Measurements from ENCODE around the gene PUM1. TPM values are rescaled to one million over a fixed set of nuclear protein-coding genes. Genes with fewer than 3 reads are reported as not detected.
"Not testable (repeated sequence)": the region's sequence is repeated elsewhere in the genome, so short reads cannot be mapped to it uniquely, and the experiment has no call there.

Gene PUM1
- total and polyA plus RNA-seq, 2 donors (not counting 3 experiments of a cell fraction or from before 2014, with no cell fraction given) = 94.7 to 124 TPM

DNA sequence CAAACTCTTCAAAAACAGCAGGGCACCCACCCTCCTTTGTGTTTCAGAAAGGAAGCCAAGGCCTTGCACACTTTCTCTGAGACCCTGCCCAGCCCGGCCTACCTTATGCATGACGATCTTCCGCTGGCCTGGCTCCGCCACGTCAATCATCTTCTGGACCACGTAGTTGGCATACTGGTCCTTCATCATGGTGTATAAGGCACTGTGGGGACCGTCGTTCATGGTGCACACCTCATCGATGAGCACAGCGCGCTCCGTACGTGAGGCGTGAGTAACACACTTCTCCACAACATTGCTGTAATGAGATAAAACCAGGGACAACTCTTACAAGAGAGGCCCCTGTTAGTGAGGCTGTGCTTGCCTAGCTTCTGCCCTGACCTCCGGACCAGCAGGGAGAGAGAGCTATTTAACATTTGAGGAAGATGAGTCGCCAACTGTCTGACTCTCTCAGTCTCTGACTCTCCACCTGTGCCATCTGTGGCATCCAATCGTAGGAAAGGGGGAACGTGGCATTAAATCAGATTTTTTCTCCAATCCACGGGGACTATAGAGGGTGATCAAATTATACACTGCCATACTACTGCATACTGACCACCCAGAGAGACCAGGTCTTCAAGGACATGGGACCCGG, 128.9 kb downstream of the PUM1 start:
- no peak for FAIRE-seq

GRCh38 chr1:30935758-30936157, 129.8 kb downstream of the PUM1 start:
- dilution Hi-C loops (cut with MboI; ENCODE audit: extremely low pct_ligation_motif_present, low sequenced_read_pairs); BruUV-seq (replicated peaks): not testable (repeated sequence)

More for the DNA sequence above, 128.9 kb downstream of the PUM1 start:
- Histone ChIP-seq H3K4me3 (replicated peaks in 1 of 3; ENCODE audit: insufficient read depth in 1 of 3, low read depth in 1 of 3, low read length in 3 of 3) (no peak overlapping the region), H3K9me1 (replicated peaks; ENCODE audit: control insufficient read depth, extremely low read depth, insufficient read depth, low read length) (no peaks in the 10 kb centered on the region), H3K27me3 (ENCODE audit: control insufficient read depth in 2 of 2, insufficient read depth in 2 of 2, low read length in 2 of 2) (no peaks in the 10 kb centered on the region), H3K4me2 (ENCODE audit: insufficient read depth, low read length) (no peak overlapping the region), H3K79me2 (ENCODE audit: control insufficient read depth, insufficient read depth, low read length) (peaks cover 4% of the 10 kb centered on the region), H3K9ac (replicated peaks; ENCODE audit: extremely low read depth, insufficient read depth, low read length) (no peak overlapping the region), H2AFZ (ENCODE audit: low read depth, low read length) (no peak overlapping the region), H3K36me3 (ENCODE audit: control insufficient read depth in 2 of 2, extremely low read depth in 1 of 2, insufficient read depth in 2 of 2, low read length in 2 of 2) (peaks cover 16 to 40% of the 10 kb centered on the region in 2 experiments), H3K4me1 (ENCODE audit: control insufficient read depth, extremely low read depth, insufficient read depth, low read length) (no peaks in the 10 kb centered on the region), H3K27ac (ENCODE audit: insufficient read depth, low read depth, low read length) (no peak overlapping the region), H3K9me3 (replicated peaks; ENCODE audit: control insufficient read depth, insufficient read depth, low read length) (no peaks in the 10 kb centered on the region), H4K20me1 (replicated peaks; ENCODE audit: control insufficient read depth, extremely low read depth, insufficient read depth, low read length) (no peaks in the 10 kb centered on the region)
- no TSS peak for BruUV-seq (replicated peaks)
- CTCF ChIA-PET = no interaction called here
- DNase-seq (ENCODE audit: low read depth, low spot score) = no peak
- dilution Hi-C loops (cut with MboI; ENCODE audit: extremely low pct_ligation_motif_present, low sequenced_read_pairs) = no loop called here
- TF ChIP-seq MYC (IDR thresholded peaks at IDR 0.05; ENCODE audit: low read depth, low read length) (no peak), FOS (IDR thresholded peaks at IDR 0.05; ENCODE audit: borderline replicate concordance, insufficient read depth, low read length) (no peak), POLR2A (IDR thresholded peaks at IDR 0.05; ENCODE audit: low read depth, low read length) (no peak), GATA2 (IDR thresholded peaks at IDR 0.05; ENCODE audit: insufficient read depth, insufficient read length, low read depth, low read length) (no peak), MAX (IDR thresholded peaks at IDR 0.05; ENCODE audit: insufficient read depth, insufficient read length) (no peak), JUN (IDR thresholded peaks at IDR 0.05; ENCODE audit: borderline replicate concordance, insufficient read depth, insufficient read length, low read depth) (no peak), POLR2AphosphoS5 (IDR thresholded peaks at IDR 0.05; ENCODE audit: insufficient read depth, low read depth, low read length) (no peak), EZH2 (IDR thresholded peaks at IDR 0.05; ENCODE audit: borderline replicate concordance, low read depth, low read length, severe bottlenecking) (no peak)
- TF ChIP-seq, protein P1, sequence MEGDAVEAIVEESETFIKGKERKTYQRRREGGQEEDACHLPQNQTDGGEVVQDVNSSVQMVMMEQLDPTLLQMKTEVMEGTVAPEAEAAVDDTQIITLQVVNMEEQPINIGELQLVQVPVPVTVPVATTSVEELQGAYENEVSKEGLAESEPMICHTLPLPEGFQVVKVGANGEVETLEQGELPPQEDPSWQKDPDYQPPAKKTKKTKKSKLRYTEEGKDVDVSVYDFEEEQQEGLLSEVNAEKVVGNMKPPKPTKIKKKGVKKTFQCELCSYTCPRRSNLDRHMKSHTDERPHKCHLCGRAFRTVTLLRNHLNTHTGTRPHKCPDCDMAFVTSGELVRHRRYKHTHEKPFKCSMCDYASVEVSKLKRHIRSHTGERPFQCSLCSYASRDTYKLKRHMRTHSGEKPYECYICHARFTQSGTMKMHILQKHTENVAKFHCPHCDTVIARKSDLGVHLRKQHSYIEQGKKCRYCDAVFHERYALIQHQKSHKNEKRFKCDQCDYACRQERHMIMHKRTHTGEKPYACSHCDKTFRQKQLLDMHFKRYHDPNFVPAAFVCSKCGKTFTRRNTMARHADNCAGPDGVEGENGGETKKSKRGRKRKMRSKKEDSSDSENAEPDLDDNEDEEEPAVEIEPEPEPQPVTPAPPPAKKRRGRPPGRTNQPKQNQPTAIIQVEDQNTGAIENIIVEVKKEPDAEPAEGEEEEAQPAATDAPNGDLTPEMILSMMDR (IDR thresholded peaks at IDR 0.05; ENCODE audit: extremely low read depth in 1 of 2, insufficient read depth in 1 of 2, low read depth in 1 of 2, low read length in 2 of 2) = no peak
- intact Hi-C loops (cut with micrococcal nuclease) = no loop called here
- POLR2A ChIA-PET = no interaction called here

More at GRCh38 chr1:30935758-30936157, 129.8 kb downstream of the PUM1 start:
- H3K9me3 ChIP-seq (replicated peaks; ENCODE audit: control insufficient read depth, insufficient read depth, low read length); H2AFZ ChIP-seq (ENCODE audit: low read depth, low read length); H3K9ac ChIP-seq (replicated peaks; ENCODE audit: extremely low read depth, insufficient read depth, low read length); H3K9me1 ChIP-seq (replicated peaks; ENCODE audit: control insufficient read depth, extremely low read depth, insufficient read depth, low read length); CTCF ChIA-PET; H3K27ac ChIP-seq (ENCODE audit: insufficient read depth, low read depth, low read length); DNase-seq (ENCODE audit: low read depth, low spot score); POLR2A ChIA-PET; H4K20me1 ChIP-seq (replicated peaks; ENCODE audit: control insufficient read depth, extremely low read depth, insufficient read depth, low read length); H3K4me2 ChIP-seq (ENCODE audit: insufficient read depth, low read length); H3K79me2 ChIP-seq (ENCODE audit: control insufficient read depth, insufficient read depth, low read length); H3K4me1 ChIP-seq (ENCODE audit: control insufficient read depth, extremely low read depth, insufficient read depth, low read length); H3K27me3 ChIP-seq (ENCODE audit: control insufficient read depth in 2 of 2, insufficient read depth in 2 of 2, low read length in 2 of 2); intact Hi-C loops (cut with micrococcal nuclease); H3K4me3 ChIP-seq (replicated peaks in 1 of 3; ENCODE audit: insufficient read depth in 1 of 3, low read depth in 1 of 3, low read length in 3 of 3): not testable (repeated sequence)
- peaks cover 20 to 38% of the 10 kb centered on the region in 2 experiments for H3K36me3 ChIP-seq (ENCODE audit: control insufficient read depth in 2 of 2, extremely low read depth in 1 of 2, insufficient read depth in 2 of 2, low read length in 2 of 2)
- peak; percentile 81 for FAIRE-seq
